GM12878 (cell line): ENCODE data around the gene AURKA. TPM values are rescaled to one million over a fixed set of nuclear protein-coding genes. Genes with fewer than 3 reads are reported as not detected.

Source experiments
- ATAC-seq: fragments of 200-7000 bp; cut with Tn5 transposase; 3 replicates; pipeline ENCODE4 v1.9.1; 2020; ENCODE audit warnings: mild to moderate bottlenecking, moderate library complexity
- BruUV-seq: library from RNA; stranded (reverse); fragments of 400-500 nt; replicated peaks from 2 replicates; lab custom pipeline; 2021; lab: Mats Ljungman, UMichigan
- CTCF ChIA-PET: fragments of 300-600 bp; sonication (Branson Sonifier 250); formaldehyde crosslinking; extraction: SDS; loops from one replicate; lab custom pipeline; 2021; ENCODE audit warnings: inconsistent platforms; lab: Yijun Ruan, JAX
- POLR2A ChIA-PET: fragments of 350-600 bp; formaldehyde crosslinking; extraction: SDS; loops from one replicate; lab custom pipeline; 2021; ENCODE audit warnings: inconsistent platforms; lab: Charles Lee
- RAD21 ChIA-PET: fragments of 300-600 bp; sonication (Branson Sonifier 250); formaldehyde crosslinking; loops from one replicate; lab custom pipeline; 2023; ENCODE audit warnings: antibody characterized with exemption; ENCODE audit not compliant: unreplicated experiment; lab: Charles Lee
- SMC1A ChIA-PET: fragments of 300-600 bp; sonication (Branson Sonifier 250); formaldehyde crosslinking; loops from one replicate; lab custom pipeline; 2023; ENCODE audit not compliant: unreplicated experiment, uncharacterized antibody; lab: Charles Lee
- DNase-seq: peaks from one replicate; pipeline ENCODE4 v3.0.0-alpha.2; 2011; ENCODE audit warnings: low read depth, low spot score
- FAIRE-seq: peaks from 3 replicates; lab custom pipeline; 2011; peaks lifted over from hg19 to GRCh38; lab: Jason Lieb, UNC
- H2AFZ ChIP-seq: 2 replicates; pipeline ENCODE4 v1.6.0; 2011; ENCODE audit warnings: low read depth, low read length, control low read depth; ENCODE audit not compliant: control insufficient read depth
- H3K27ac ChIP-seq: 2 replicates; pipeline ENCODE4 v1.5.1; 2011; ENCODE audit warnings: control low read depth; ENCODE audit not compliant: control insufficient read depth, insufficient read depth
- H3K27me3 ChIP-seq, 2 experiments: replicated peaks in 1 of 2; 2 replicates each; pipeline versions ENCODE4 v1.6.0 to v1.6.1; 2011; ENCODE audit warnings: low read length in 1 of 2; ENCODE audit not compliant: control insufficient read depth in 2 of 2, insufficient read depth in 2 of 2
- H3K36me3 ChIP-seq, 2 experiments: 2 replicates each; pipeline ENCODE4 v1.5.1; 2011; ENCODE audit warnings: low read length in 1 of 2; ENCODE audit not compliant: control insufficient read depth in 2 of 2, insufficient read depth in 2 of 2
- H3K4me1 ChIP-seq: 2 replicates; pipeline ENCODE4 v1.6.1; 2011; ENCODE audit warnings: mild to moderate bottlenecking, low read length, moderate library complexity, mixed read lengths; ENCODE audit not compliant: control insufficient read depth, insufficient read depth
- H3K4me2 ChIP-seq: 2 replicates; pipeline ENCODE4 v1.6.0; 2011; ENCODE audit warnings: control low read depth; ENCODE audit not compliant: control insufficient read depth, insufficient read depth
- H3K4me3 ChIP-seq: fragments of 200-600 bp; sonication (generic); 2 replicates; pipeline ENCODE4 v1.5.1; 2016
- H3K79me2 ChIP-seq: 2 replicates; pipeline ENCODE4 v1.6.0; 2011; ENCODE audit warnings: low read length; ENCODE audit not compliant: control insufficient read depth, insufficient read depth
- H3K9ac ChIP-seq: 2 replicates; pipeline ENCODE4 v1.8.0; 2011; ENCODE audit warnings: low read length, control low read depth, mixed read lengths; ENCODE audit not compliant: control insufficient read depth, insufficient read depth
- H3K9me3 ChIP-seq: replicated peaks from 3 replicates; pipeline ENCODE4 v1.5.1; 2011; ENCODE audit warnings: mild to moderate bottlenecking, low read length; ENCODE audit not compliant: control insufficient read depth, insufficient read depth
- H4K20me1 ChIP-seq: 2 replicates; pipeline ENCODE4 v1.6.0; 2011; ENCODE audit not compliant: control insufficient read depth, insufficient read depth
- ASH2L ChIP-seq: fragments of 300-600, 200-600 bp; sonication (generic); IDR thresholded peaks from 2 replicates; pipeline ENCODE4 v1.6.1; 2017; ENCODE audit warnings: low read depth, mild to moderate bottlenecking, borderline replicate concordance
- BRCA1 ChIP-seq: IDR thresholded peaks from 2 replicates; pipeline ENCODE4 v1.6.1; 2011; ENCODE audit warnings: low read depth, low read length, improper control_type of control experiment
- GABPA ChIP-seq: IDR thresholded peaks from 2 replicates; pipeline ENCODE4 v1.6.1; 2014; ENCODE audit warnings: antibody characterized with exemption, low read depth, mild to moderate bottlenecking, inconsistent platforms
- PAX5 ChIP-seq: IDR thresholded peaks from 2 replicates; pipeline ENCODE4 v1.6.1; 2011; ENCODE audit warnings: low read depth, low read length, borderline replicate concordance
- RUNX3 ChIP-seq: IDR thresholded peaks from 2 replicates; pipeline ENCODE4 v1.6.1; 2012; ENCODE audit warnings: low read length, inconsistent platforms
- ZNF622 ChIP-seq: fragments of 450-650 bp; IDR thresholded peaks from 2 replicates; pipeline ENCODE4 v1.6.1; 2017; ENCODE audit warnings: mild to moderate bottlenecking, inconsistent platforms
- WGBS: methylation state at CpG from one replicate; pipeline ENCODE4 v1.1.6; 2016; ENCODE audit warnings: low lambda C conversion rate; ENCODE audit not compliant: insufficient replicate concordance, insufficient coverage; ENCODE audit errors: missing lambda C conversion rate; 5-methylcytosine and 5-hydroxymethylcytosine counted together
- in situ Hi-C: fragments of 300-500 bp; cut with MboI; formaldehyde crosslinking; loops from 9 replicates; pipeline ENCODE4 v1.14.3; 2018; ENCODE audit warnings: mixed read lengths
- intact Hi-C: fragments of 100-400 bp; cut with micrococcal nuclease; formaldehyde crosslinking; loops from one replicate; pipeline ENCODE4 v1.14.2; 2022; ENCODE audit not compliant: unreplicated experiment
- polyA plus RNA-seq, 11 experiments: library from polyadenylated mRNA; depleted of rRNA in 4 of 11; unstranded in 6 of 11; stranded (reverse) in 5 of 11; fragments of >200 nt; fragmentation: Nextera tagmentation in 4 of 11; fragmentation: Illumina TruSeq in 1 of 11; extraction: Ambion mirVana in 4 of 11; extraction: Trizol in 1 of 11; gene quantifications; 1 replicate in 1 of 11; 2 replicates in 10 of 11; pipeline versions ENCODE4 v1.2.1 to v1.2.3, GENCODE V29; 2011 to 2016; ENCODE audit warnings: inconsistent platforms in 2 of 11, missing spikeins in 2 of 11, low read depth in 1 of 11
- total RNA-seq, 4 experiments: library from RNA; depleted of rRNA in 3 of 4; stranded (reverse); fragments of >200 nt in 3 of 4; fragmentation: Illumina TruSeq in 1 of 4; extraction: Trizol in 1 of 4; gene quantifications; 2 replicates each; pipeline versions ENCODE4 v1.2.1 to v1.2.3, GENCODE V29; 2013 to 2021
- TF ChIP-seq, protein P1 (sequence below): fragments of 450-650 bp; IDR thresholded peaks from 2 replicates; pipeline ENCODE4 v1.6.1; 2018; ENCODE audit warnings: borderline replicate concordance, mild to moderate bottlenecking; ENCODE audit not compliant: partially characterized antibody
- TF ChIP-seq, protein P2 (sequence below): IDR thresholded peaks from 2 replicates; pipeline ENCODE4 v1.6.1; 2011; ENCODE audit warnings: borderline replicate concordance, low read depth, mild to moderate bottlenecking, moderate library complexity, low read length; ENCODE audit not compliant: insufficient read depth, poor library complexity, severe bottlenecking

The AURKA gene
- total and polyA plus RNA-seq, 10 of the 15 experiments (the other 5 are each of a cell fraction or from before 2014, with no cell fraction given) = 57.3 to 122 (median 73.4) TPM

DNA sequence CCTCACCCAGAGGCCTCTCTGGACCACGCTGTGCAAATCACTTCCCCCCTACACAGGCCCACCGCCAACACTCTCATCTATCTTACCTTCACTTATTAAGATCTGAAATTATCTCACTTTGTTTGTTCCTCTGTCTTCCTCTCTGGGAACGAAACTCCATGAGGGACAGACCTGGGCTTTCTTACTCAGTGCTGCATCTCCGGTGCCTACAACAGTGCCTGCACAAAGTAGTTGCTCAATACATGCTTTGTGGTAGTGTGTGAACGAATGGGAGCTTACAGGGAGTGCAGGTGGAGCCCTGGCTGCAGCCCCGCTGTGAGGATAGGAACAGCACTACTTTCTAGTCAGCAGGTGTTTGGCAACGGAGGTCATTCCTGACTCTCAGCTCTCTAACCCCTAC is 25.4 kb upstream of the AURKA start:
- ChIA-PET RAD21 (interaction anchor here (1.3 kb wide), 1 partner anchor 34 kb away, joined by 3 read pairs; no protein-coding TSS in a partner anchor), POLR2A (no interaction called here), SMC1A (interaction anchor here (0.9 kb wide), 1 partner anchor 21 kb away, joined by 4 read pairs; no protein-coding TSS in a partner anchor), CTCF (interaction anchor here (0.6 kb wide), 1 partner anchor 438 kb away, joined by 3 read pairs; no protein-coding TSS in a partner anchor)
- Histone ChIP-seq H2AFZ (no peak overlapping the region), H3K4me1 (no peaks in the 10 kb centered on the region), H4K20me1 (no peaks in the 10 kb centered on the region), H3K27ac (no peak overlapping the region), H3K4me3 (no peak overlapping the region), H3K9me3 (no peaks in the 10 kb centered on the region), H3K79me2 (no peaks in the 10 kb centered on the region), H3K4me2 (no peak overlapping the region), H3K27me3 (no peaks in the 10 kb centered on the region), H3K36me3 (no peaks in the 10 kb centered on the region), H3K9ac (no peak overlapping the region)
- intact Hi-C loops (no loop called here), in situ Hi-C loops (no loop called here)
- no peak for FAIRE-seq
- no peak for ATAC-seq
- TF ChIP-seq PAX5 (no peak), ASH2L (no peak), RUNX3 (no peak), ZNF622 (no peak), GABPA (no peak), BRCA1 (no peak)
- TF ChIP-seq, protein P1, sequence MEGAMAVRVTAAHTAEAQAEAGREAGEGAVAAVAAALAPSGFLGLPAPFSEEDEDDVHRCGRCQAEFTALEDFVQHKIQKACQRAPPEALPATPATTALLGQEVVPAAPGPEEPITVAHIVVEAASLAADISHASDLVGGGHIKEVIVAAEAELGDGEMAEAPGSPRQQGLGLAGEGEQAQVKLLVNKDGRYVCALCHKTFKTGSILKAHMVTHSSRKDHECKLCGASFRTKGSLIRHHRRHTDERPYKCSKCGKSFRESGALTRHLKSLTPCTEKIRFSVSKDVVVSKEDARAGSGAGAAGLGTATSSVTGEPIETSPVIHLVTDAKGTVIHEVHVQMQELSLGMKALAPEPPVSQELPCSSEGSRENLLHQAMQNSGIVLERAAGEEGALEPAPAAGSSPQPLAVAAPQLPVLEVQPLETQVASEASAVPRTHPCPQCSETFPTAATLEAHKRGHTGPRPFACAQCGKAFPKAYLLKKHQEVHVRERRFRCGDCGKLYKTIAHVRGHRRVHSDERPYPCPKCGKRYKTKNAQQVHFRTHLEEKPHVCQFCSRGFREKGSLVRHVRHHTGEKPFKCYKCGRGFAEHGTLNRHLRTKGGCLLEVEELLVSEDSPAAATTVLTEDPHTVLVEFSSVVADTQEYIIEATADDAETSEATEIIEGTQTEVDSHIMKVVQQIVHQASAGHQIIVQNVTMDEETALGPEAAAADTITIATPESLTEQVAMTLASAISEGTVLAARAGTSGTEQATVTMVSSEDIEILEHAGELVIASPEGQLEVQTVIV = no peak
- TF ChIP-seq, protein P2, sequence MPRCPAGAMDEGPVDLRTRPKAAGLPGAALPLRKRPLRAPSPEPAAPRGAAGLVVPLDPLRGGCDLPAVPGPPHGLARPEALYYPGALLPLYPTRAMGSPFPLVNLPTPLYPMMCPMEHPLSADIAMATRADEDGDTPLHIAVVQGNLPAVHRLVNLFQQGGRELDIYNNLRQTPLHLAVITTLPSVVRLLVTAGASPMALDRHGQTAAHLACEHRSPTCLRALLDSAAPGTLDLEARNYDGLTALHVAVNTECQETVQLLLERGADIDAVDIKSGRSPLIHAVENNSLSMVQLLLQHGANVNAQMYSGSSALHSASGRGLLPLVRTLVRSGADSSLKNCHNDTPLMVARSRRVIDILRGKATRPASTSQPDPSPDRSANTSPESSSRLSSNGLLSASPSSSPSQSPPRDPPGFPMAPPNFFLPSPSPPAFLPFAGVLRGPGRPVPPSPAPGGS = no peak
- BruUV-seq = no TSS peak
- WGBS = 73% methylated on average over 7 of the region's 7 CpGs
- no peak for DNase-seq
